GM12875 (cell line): ENCODE data around the gene PTPRD.

Experiments
- H3K4me3 ChIP-seq: one replicate; pipeline ENCODE4 v1.5.1; 2011; ENCODE audit warnings: low read depth, low read length, control low read depth
- CTCF ChIP-seq: IDR thresholded peaks from 2 replicates; pipeline ENCODE4 v1.5.1; 2011; ENCODE audit warnings: low read depth, mild to moderate bottlenecking, control low read depth, inconsistent platforms, low read length, moderate library complexity, borderline replicate concordance; ENCODE audit not compliant: insufficient read depth

The PTPRD gene

GRCh38 chr9:8684978-8685708, 1927.7 kb downstream of the PTPRD start:
- H3K4me3 ChIP-seq: no peak overlapping the region
- no peak for TF ChIP-seq CTCF

DNA sequence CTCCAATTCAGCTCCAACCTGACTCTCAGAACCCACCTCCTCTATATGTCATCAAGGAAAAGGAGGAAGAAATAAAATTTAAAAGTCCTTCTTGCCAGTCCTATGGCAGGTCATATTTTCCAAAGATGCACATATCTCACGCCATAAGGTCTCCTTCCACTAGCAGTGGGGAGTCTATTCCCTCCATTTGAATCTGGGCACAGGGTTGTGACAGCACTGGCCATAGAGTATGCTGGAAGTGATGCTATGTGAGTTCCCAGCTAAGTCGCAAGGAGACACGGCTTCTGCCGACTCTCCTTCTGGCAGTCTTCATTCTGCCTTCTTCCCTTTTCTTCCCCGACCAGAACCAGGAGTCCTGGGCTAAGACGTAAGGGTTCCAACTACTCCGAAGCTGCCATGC, 1929.3 kb downstream of the PTPRD start:
- H3K4me3 ChIP-seq: no peak overlapping the region
- TF ChIP-seq CTCF: no peak

- no peak overlapping the region for H3K4me3 ChIP-seq
- TF ChIP-seq CTCF: no peak
These were observed 1932.1 kb downstream of the PTPRD start for GRCh38 chr9:8680658-8681057.

GRCh38 chr9:8680157-8680556, 1932.6 kb downstream of the PTPRD start:
- H3K4me3 ChIP-seq: no peak overlapping the region
- no peak for TF ChIP-seq CTCF

DNA sequence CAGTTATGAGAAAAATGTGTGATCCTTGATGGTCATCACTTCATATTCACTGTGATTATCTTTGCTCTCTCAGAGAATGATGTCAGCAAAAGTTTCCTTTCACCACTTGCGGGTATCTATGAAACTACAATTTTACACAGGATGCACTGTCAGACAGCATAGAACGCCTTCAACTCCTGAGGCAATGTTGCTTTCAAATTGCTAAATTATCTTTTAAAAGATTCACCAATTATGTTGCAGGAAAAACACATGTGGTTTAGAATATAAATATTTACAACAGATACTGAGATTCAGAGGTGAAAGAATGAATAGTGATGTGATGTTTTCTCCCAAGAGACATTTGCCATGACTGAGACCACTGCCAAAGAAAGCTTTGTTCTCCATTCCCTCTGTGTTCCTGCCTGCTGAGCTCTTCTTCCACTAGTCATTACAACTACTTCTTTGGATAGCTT, 1933.4 kb downstream of the PTPRD start:
- no peak overlapping the region for H3K4me3 ChIP-seq
- TF ChIP-seq CTCF: no peak

GRCh38 chr9:8677741-8678140, 1935.1 kb downstream of the PTPRD start:
- TF ChIP-seq CTCF: no peak
- no peak overlapping the region for H3K4me3 ChIP-seq

GRCh38 chr9:8674536-8674935, 1938.3 kb downstream of the PTPRD start:
- H3K4me3 ChIP-seq: no peak overlapping the region
- TF ChIP-seq CTCF: no peak
